Chondrocyte (in vitro differentiated cells): ENCODE measurements around the gene BAIAP2. TPM values are rescaled to one million over a fixed set of nuclear protein-coding genes. Genes with fewer than 3 reads are reported as not detected.
"Not testable (repeated sequence)": the region's sequence is repeated elsewhere in the genome, so short reads cannot be mapped to it uniquely, and the experiment has no call there.

ENCODE experiments used
- DNase-seq: peaks from one replicate; pipeline ENCODE4 v3.0.0; 2021; ENCODE audit warnings: mixed read lengths, low spot score
- H3K27ac Mint-ChIP-seq: one replicate; pipeline ENCODE4 v1.8.0; 2021; ENCODE audit warnings: mild to moderate bottlenecking, moderate library complexity, mixed read lengths; ENCODE audit not compliant: unreplicated experiment
- H3K27me3 Mint-ChIP-seq: 2 replicates; pipeline ENCODE4 v1.8.0; 2021; ENCODE audit warnings: low read depth, mixed read lengths
- H3K36me3 Mint-ChIP-seq: 2 replicates; pipeline ENCODE4 v1.8.0; 2021; ENCODE audit warnings: low read depth, mixed read lengths
- H3K4me1 Mint-ChIP-seq: 2 replicates; pipeline ENCODE4 v1.8.0; 2021; ENCODE audit warnings: low read depth, mild to moderate bottlenecking, mixed read lengths
- H3K4me3 Mint-ChIP-seq: one replicate; pipeline ENCODE4 v1.8.0; 2021; ENCODE audit warnings: mild to moderate bottlenecking, moderate library complexity, mixed read lengths; ENCODE audit not compliant: unreplicated experiment
- H3K9me3 Mint-ChIP-seq: 2 replicates; pipeline ENCODE4 v1.8.0; 2021; ENCODE audit warnings: low read depth, mixed read lengths
- CTCF ChIP-seq: fragments of 200-600 bp; sonication (generic); IDR thresholded peaks from 2 replicates; pipeline ENCODE4 v1.5.0; 2021; ENCODE audit warnings: antibody characterized with exemption, mild to moderate bottlenecking, moderate library complexity
- total RNA-seq: library from RNA; stranded (reverse); gene quantifications from 3 replicates; pipeline ENCODE4 v1.2.1, GENCODE V29; 2021

Gene BAIAP2
- total RNA-seq, 1 donor from 2014 or later, result 29.5 TPM

GRCh38 chr17:81026266-81027036, 8.5 kb upstream of the BAIAP2 start:
- peaks cover 15% of the 10 kb centered on the region for H3K27me3 Mint-ChIP-seq
- H3K4me3 Mint-ChIP-seq, result no peak overlapping the region
- no peaks in the 10 kb centered on the region for H3K36me3 Mint-ChIP-seq
- no peak overlapping the region for H3K27ac Mint-ChIP-seq
- no peaks in the 10 kb centered on the region for H3K9me3 Mint-ChIP-seq
- TF ChIP-seq CTCF, result no peak
- no peak for DNase-seq
- peaks cover 12% of the 10 kb centered on the region for H3K4me1 Mint-ChIP-seq

- no peak overlapping the region for H3K4me3 Mint-ChIP-seq
- H3K4me1 Mint-ChIP-seq, result peaks cover 12% of the 10 kb centered on the region
- no peaks in the 10 kb centered on the region for H3K36me3 Mint-ChIP-seq
- no peak overlapping the region for H3K27ac Mint-ChIP-seq
- peaks cover 15% of the 10 kb centered on the region for H3K27me3 Mint-ChIP-seq
- TF ChIP-seq CTCF, result no peak
- no peak for DNase-seq
- H3K9me3 Mint-ChIP-seq, result no peaks in the 10 kb centered on the region
Observed at GRCh38 chr17:81027038-81027437, 7.9 kb upstream of the BAIAP2 start.

GRCh38 chr17:81027591-81028505, 7.1 kb upstream of the BAIAP2 start:
- no peak for TF ChIP-seq CTCF
- no peak for DNase-seq
- no peaks in the 10 kb centered on the region for H3K9me3 Mint-ChIP-seq
- peaks cover 15% of the 10 kb centered on the region for H3K27me3 Mint-ChIP-seq
- no peak overlapping the region for H3K4me3 Mint-ChIP-seq
- no peak overlapping the region for H3K27ac Mint-ChIP-seq
- H3K36me3 Mint-ChIP-seq, result no peaks in the 10 kb centered on the region
- peaks cover 12% of the 10 kb centered on the region for H3K4me1 Mint-ChIP-seq

GRCh38 chr17:81028506-81028858, 6.5 kb upstream of the BAIAP2 start:
- TF ChIP-seq CTCF, result no peak
- H3K36me3 Mint-ChIP-seq, result no peaks in the 10 kb centered on the region
- no peak overlapping the region for H3K27ac Mint-ChIP-seq
- H3K4me1 Mint-ChIP-seq, result peaks cover 17% of the 10 kb centered on the region
- H3K27me3 Mint-ChIP-seq, result peaks cover 15% of the 10 kb centered on the region
- H3K4me3 Mint-ChIP-seq, result no peak overlapping the region
- DNase-seq, result no peak
- no peaks in the 10 kb centered on the region for H3K9me3 Mint-ChIP-seq

- Mint-ChIP-seq H3K27me3 (peaks cover 13% of the 10 kb centered on the region), H3K36me3 (no peaks in the 10 kb centered on the region), H3K27ac (no peak overlapping the region)
Observed at GRCh38 chr17:81029859-81030258, 5.1 kb upstream of the BAIAP2 start.

GRCh38 chr17:81030312-81030711, 4.6 kb upstream of the BAIAP2 start:
- Mint-ChIP-seq H3K4me1 (peaks cover 22% of the 10 kb centered on the region), H3K27me3 (peaks cover 13% of the 10 kb centered on the region)
- H3K36me3 Mint-ChIP-seq, H3K27ac Mint-ChIP-seq, H3K9me3 Mint-ChIP-seq, DNase-seq, H3K4me3 Mint-ChIP-seq: not testable (repeated sequence)

More at GRCh38 chr17:81029859-81030258, 5.1 kb upstream of the BAIAP2 start:
- no peak for TF ChIP-seq CTCF
- H3K4me1 Mint-ChIP-seq, result peaks cover 22% of the 10 kb centered on the region
- no peaks in the 10 kb centered on the region for H3K9me3 Mint-ChIP-seq
- H3K4me3 Mint-ChIP-seq, result no peak overlapping the region
- DNase-seq, result no peak
